ENCODE results near the gene ANKLE2. TPM values are rescaled to one million over a fixed set of nuclear protein-coding genes. Genes with fewer than 3 reads are reported as not detected.

Gene ANKLE2
- polyA plus RNA-seq, 1 of the 3 experiments (the other 2 are of a cell fraction), result 55.1 TPM

- H4K20me1 ChIP-seq (ENCODE audit: insufficient read depth), result peaks cover 60% of the 10 kb centered on the region
- DNase-seq, result peak; percentile 89
These were observed 45.9 kb upstream of the ANKLE2 start for GRCh38 chr12:132807295-132808092.

More at GRCh38 chr12:132807295-132808092, 45.9 kb upstream of the ANKLE2 start:
- Histone ChIP-seq H3K4me3 (ENCODE audit: low read depth in 2 of 2, low read length in 1 of 2) (no peak overlapping the region), H2AFZ (ENCODE audit: low read depth) (no peak overlapping the region), H3K27me3 (ENCODE audit: insufficient read depth) (no peaks in the 10 kb centered on the region), H3K9me3 (no peaks in the 10 kb centered on the region), H3K27ac (ENCODE audit: low read depth in 2 of 2, low read length in 1 of 2) (no peak overlapping the region), H3K4me2 (no peak overlapping the region), H3K4me1 (ENCODE audit: control insufficient read depth in 1 of 2, insufficient read depth in 2 of 2, low read depth in 1 of 2, low read length in 1 of 2) (no peaks in the 10 kb centered on the region), H3K9me2 (no peaks in the 10 kb centered on the region), H3K9ac (no peak overlapping the region), H3F3A (replicated peaks; ENCODE audit: insufficient read depth) (no peaks in the 10 kb centered on the region), H3K36me3 (replicated peaks in 1 of 2; ENCODE audit: control insufficient read depth in 1 of 2, insufficient read depth in 2 of 2, low read length in 1 of 2) (peaks cover 48 to 66% of the 10 kb centered on the region in 2 experiments), H3K79me2 (ENCODE audit: insufficient read depth) (peaks cover 45% of the 10 kb centered on the region)
- WGBS (ENCODE audit: low lambda C conversion rate), result 80% methylated on average over 20 of the region's 25 CpGs
- ChIA-PET POLR2A (interaction anchor here (0.7 kb wide), 1 partner anchor 35 kb away, joined by 3 read pairs; no protein-coding TSS in a partner anchor), CTCF (interaction anchor here (1.4 kb wide), 2 partner anchors 12 to 34 kb away, joined by 3 to 4 read pairs; no protein-coding TSS in a partner anchor)
- no peak for TF ChIP-seq RXRA (IDR thresholded peaks at IDR 0.05; ENCODE audit: borderline replicate concordance, low read depth)
- TF ChIP-seq GATA2 (CRISPR knock-in tag; IDR thresholded peaks at IDR 0.05), result no peak
- no peak for TF ChIP-seq RFX5 (IDR thresholded peaks at IDR 0.05; ENCODE audit: low read length)
- no peak for TF ChIP-seq SMC3 (IDR thresholded peaks at IDR 0.05; ENCODE audit: low read depth, low read length)
- no peak for TF ChIP-seq PBX3 (IDR thresholded peaks at IDR 0.05)
- TF ChIP-seq SIN3A (IDR thresholded peaks at IDR 0.05; ENCODE audit: borderline replicate concordance, low read depth, low read length), result no peak
- TF ChIP-seq CHD2 (IDR thresholded peaks at IDR 0.05; ENCODE audit: low read length, partially characterized antibody), result no peak
- no peak for TF ChIP-seq NFIC (IDR thresholded peaks at IDR 0.05; ENCODE audit: borderline replicate concordance)
- no peak for TF ChIP-seq USF2 (IDR thresholded peaks at IDR 0.05; ENCODE audit: borderline replicate concordance, low read depth, low read length)
- no peak for TF ChIP-seq RCOR1 (IDR thresholded peaks at IDR 0.05; ENCODE audit: low read length)
- TF ChIP-seq EP300 (IDR thresholded peaks at IDR 0.05; ENCODE audit: borderline replicate concordance in 1 of 2, low read depth in 1 of 2, low read length in 1 of 2), result no peak
- no peak for TF ChIP-seq NRF1 (IDR thresholded peaks at IDR 0.05; ENCODE audit: low read depth, low read length)
- no peak for TF ChIP-seq MXI1 (IDR thresholded peaks at IDR 0.05; ENCODE audit: low read depth, low read length)
- TF ChIP-seq JUND (IDR thresholded peaks at IDR 0.05), result no peak
- TF ChIP-seq MAX (IDR thresholded peaks at IDR 0.05; ENCODE audit: low read depth), result no peak
- TF ChIP-seq IRF3 (IDR thresholded peaks at IDR 0.05; ENCODE audit: low read depth, low read length), result no peak
- TF ChIP-seq USF1 (IDR thresholded peaks at IDR 0.05; ENCODE audit: borderline replicate concordance, low read depth), result no peak
- TF ChIP-seq ELF1 (IDR thresholded peaks at IDR 0.05), result no peak

All from SK-N-SH (cell line).